Measurements from ENCODE around the gene DYSF. TPM values are rescaled to one million over a fixed set of nuclear protein-coding genes. Genes with fewer than 3 reads are reported as not detected.
"Not testable (repeated sequence)": the region's sequence is repeated elsewhere in the genome, so short reads cannot be mapped to it uniquely, and the experiment has no call there.

Gene DYSF
- total RNA-seq, 1 experiment from 2014 or later, result 0.24 TPM

DNA sequence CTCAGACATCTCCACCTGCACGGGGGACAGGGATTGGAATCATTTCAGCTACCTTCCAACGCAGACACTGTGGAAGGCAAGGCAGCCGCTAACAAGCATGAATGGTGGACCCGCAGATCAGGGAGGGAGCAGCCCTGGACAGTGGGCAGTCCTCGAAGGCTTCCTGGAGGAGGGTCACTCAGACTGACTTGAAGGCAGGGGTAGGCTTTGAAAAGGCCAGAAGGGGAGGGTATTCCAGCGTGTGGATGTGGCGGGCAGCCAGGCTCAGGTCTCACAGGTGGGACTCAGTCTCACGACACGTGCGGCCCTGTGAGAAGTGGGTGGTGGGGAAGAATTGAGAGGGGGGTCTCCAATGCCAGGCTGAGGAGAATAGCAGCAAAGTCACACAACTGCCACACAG is 29.9 kb downstream of the DYSF start:
- no peak for TF ChIP-seq CTCF (conservative IDR thresholded peaks at IDR 0.05; ENCODE audit: low read depth, low read length)
- TF ChIP-seq EZH2 (IDR thresholded peaks at IDR 0.05; ENCODE audit: borderline replicate concordance, low read depth, low read length, poor library complexity, severe bottlenecking), result no peak
- H3K27ac ChIP-seq (ENCODE audit: low read depth, low read length, poor library complexity, severe bottlenecking), result no peak overlapping the region
- H3K27me3 ChIP-seq (replicated peaks; ENCODE audit: insufficient read depth, low read depth, low read length, poor library complexity), result no peaks in the 10 kb centered on the region
- DNase-seq (ENCODE audit: low spot score), result no peak
- BruUV-seq (replicated peaks), result no TSS peak
- H3K9me3 ChIP-seq (ENCODE audit: low read depth, low read length, poor library complexity, severe bottlenecking), result no peaks in the 10 kb centered on the region
- CTCF ChIA-PET, result no interaction called here
- intact Hi-C loops (cut with micrococcal nuclease; ENCODE audit: unreplicated experiment), result no loop called here
- POLR2A ChIA-PET (ENCODE audit: low non-redundant PET), result no interaction called here
- no peak overlapping the region for H3K4me3 ChIP-seq (ENCODE audit: low read depth, low read length, poor library complexity, severe bottlenecking)
- H3K4me1 ChIP-seq (ENCODE audit: insufficient read depth, low read length, poor library complexity, severe bottlenecking), result no peaks in the 10 kb centered on the region
- H3K36me3 ChIP-seq (ENCODE audit: insufficient read depth, low read length, poor library complexity, severe bottlenecking), result no peaks in the 10 kb centered on the region

GRCh38 chr2:71484354-71484753 is 31.0 kb downstream of the DYSF start:
- no peaks in the 10 kb centered on the region for H3K9me3 ChIP-seq (ENCODE audit: low read depth, low read length, poor library complexity, severe bottlenecking)
- no peak for TF ChIP-seq CTCF (conservative IDR thresholded peaks at IDR 0.05; ENCODE audit: low read depth, low read length)
- no peak for TF ChIP-seq EZH2 (IDR thresholded peaks at IDR 0.05; ENCODE audit: borderline replicate concordance, low read depth, low read length, poor library complexity, severe bottlenecking)
- ChIA-PET CTCF (no interaction called here), POLR2A (ENCODE audit: low non-redundant PET) (no interaction called here)
- no peak overlapping the region for H3K27ac ChIP-seq (ENCODE audit: low read depth, low read length, poor library complexity, severe bottlenecking)
- DNase-seq (ENCODE audit: low spot score), result no peak
- H3K36me3 ChIP-seq (ENCODE audit: insufficient read depth, low read length, poor library complexity, severe bottlenecking), result no peaks in the 10 kb centered on the region
- intact Hi-C loops (cut with micrococcal nuclease; ENCODE audit: unreplicated experiment), result no loop called here
- no peaks in the 10 kb centered on the region for H3K4me1 ChIP-seq (ENCODE audit: insufficient read depth, low read length, poor library complexity, severe bottlenecking)
- no TSS peak for BruUV-seq (replicated peaks)
- no peaks in the 10 kb centered on the region for H3K27me3 ChIP-seq (replicated peaks; ENCODE audit: insufficient read depth, low read depth, low read length, poor library complexity)
- H3K4me3 ChIP-seq (ENCODE audit: low read depth, low read length, poor library complexity, severe bottlenecking), result no peak overlapping the region

- Histone ChIP-seq H3K9me3 (ENCODE audit: low read depth, low read length, poor library complexity, severe bottlenecking) (no peaks in the 10 kb centered on the region), H3K4me1 (ENCODE audit: insufficient read depth, low read length, poor library complexity, severe bottlenecking) (no peaks in the 10 kb centered on the region), H3K27me3 (replicated peaks; ENCODE audit: insufficient read depth, low read depth, low read length, poor library complexity) (peaks cover 3% of the 10 kb centered on the region), H3K4me3 (ENCODE audit: low read depth, low read length, poor library complexity, severe bottlenecking) (no peak overlapping the region), H3K36me3 (ENCODE audit: insufficient read depth, low read length, poor library complexity, severe bottlenecking) (no peaks in the 10 kb centered on the region), H3K27ac (ENCODE audit: low read depth, low read length, poor library complexity, severe bottlenecking) (no peak overlapping the region)
- ChIA-PET POLR2A (ENCODE audit: low non-redundant PET) (no interaction called here), CTCF (no interaction called here)
- intact Hi-C loops (cut with micrococcal nuclease; ENCODE audit: unreplicated experiment), result no loop called here
- no TSS peak for BruUV-seq (replicated peaks)
- DNase-seq (ENCODE audit: low spot score), result no peak
- TF ChIP-seq EZH2 (IDR thresholded peaks at IDR 0.05; ENCODE audit: borderline replicate concordance, low read depth, low read length, poor library complexity, severe bottlenecking) (no peak), CTCF (conservative IDR thresholded peaks at IDR 0.05; ENCODE audit: low read depth, low read length) (no peak)
Measured at GRCh38 chr2:71486881-71487640, 33.7 kb downstream of the DYSF start.

DNA sequence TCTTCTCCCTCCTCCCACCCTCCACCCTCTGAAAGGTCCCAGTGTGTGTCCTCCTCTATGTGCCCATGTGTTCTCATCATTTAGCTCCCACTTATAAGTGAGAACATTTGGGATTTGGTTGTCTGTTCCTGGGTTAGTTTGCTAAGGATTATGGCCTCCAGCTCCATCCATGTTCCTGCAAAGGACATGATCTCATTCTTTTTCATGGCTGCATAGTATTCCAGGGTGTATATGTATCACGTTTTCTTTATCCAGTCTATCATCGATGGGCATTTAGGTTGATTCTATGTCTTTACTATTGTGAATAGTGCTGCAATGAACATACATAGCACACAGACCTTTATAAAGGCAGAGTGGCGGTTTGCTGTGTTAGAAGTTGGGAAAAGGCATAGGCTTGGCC is 38.2 kb downstream of the DYSF start:
- DNase-seq (ENCODE audit: low spot score); H3K9me3 ChIP-seq (ENCODE audit: low read depth, low read length, poor library complexity, severe bottlenecking); CTCF ChIA-PET; H3K27ac ChIP-seq (ENCODE audit: low read depth, low read length, poor library complexity, severe bottlenecking); intact Hi-C loops (cut with micrococcal nuclease; ENCODE audit: unreplicated experiment); H3K36me3 ChIP-seq (ENCODE audit: insufficient read depth, low read length, poor library complexity, severe bottlenecking); POLR2A ChIA-PET (ENCODE audit: low non-redundant PET); H3K4me1 ChIP-seq (ENCODE audit: insufficient read depth, low read length, poor library complexity, severe bottlenecking); H3K4me3 ChIP-seq (ENCODE audit: low read depth, low read length, poor library complexity, severe bottlenecking); H3K27me3 ChIP-seq (replicated peaks; ENCODE audit: insufficient read depth, low read depth, low read length, poor library complexity); BruUV-seq (replicated peaks): not testable (repeated sequence)
